ENCODE results near the gene TSPAN14.

- TF ChIP-seq CTCF (IDR thresholded peaks at IDR 0.05): no peak
- TF ChIP-seq POLR2A (IDR thresholded peaks at IDR 0.05): no peak
- TF ChIP-seq EP300 (IDR thresholded peaks at IDR 0.05; ENCODE audit: low read depth): no peak
Observed at GRCh38 chr10:80492848-80493521, 38.9 kb downstream of the TSPAN14 start.
